EH (cell line): ENCODE results near the gene GAS6.
"Not testable (repeated sequence)": the region's sequence is repeated elsewhere in the genome, so short reads cannot be mapped to it uniquely, and the experiment has no call there.

ENCODE experiments used
- DNase-seq: peaks from one replicate; pipeline ENCODE4 v3.0.0-alpha.2; 2015; ENCODE audit warnings: low read depth

GAS6 gene

GRCh38 chr13:113837560-113838355 lies 26.1 kb downstream of the GAS6 start:
- DNase-seq, result peak; percentile 99

GRCh38 chr13:113836768-113837559 lies 26.9 kb downstream of the GAS6 start:
- peak; percentile 94 for DNase-seq

- DNase-seq, result peak; percentile 93
These were observed 28.2 kb downstream of the GAS6 start for GRCh38 chr13:113835461-113836270.

- DNase-seq, result no peak
These were observed 29.2 kb downstream of the GAS6 start for GRCh38 chr13:113834496-113835200.

GRCh38 chr13:113834006-113834405 lies 29.9 kb downstream of the GAS6 start:
- DNase-seq, result not testable (repeated sequence)

GRCh38 chr13:113833111-113833830 lies 30.6 kb downstream of the GAS6 start:
- no peak for DNase-seq

- no peak for DNase-seq
These were observed 31.2 kb downstream of the GAS6 start for GRCh38 chr13:113832631-113833030.

GRCh38 chr13:113832205-113832604 lies 31.7 kb downstream of the GAS6 start:
- no peak for DNase-seq

GRCh38 chr13:113831061-113831460 lies 32.8 kb downstream of the GAS6 start:
- no peak for DNase-seq

- DNase-seq, result not testable (repeated sequence)
These were observed 33.4 kb downstream of the GAS6 start for GRCh38 chr13:113830426-113830950.

- DNase-seq, result no peak
These were observed 35.5 kb downstream of the GAS6 start for GRCh38 chr13:113828282-113828825.

- no peak for DNase-seq
These were observed 36.9 kb downstream of the GAS6 start for GRCh38 chr13:113827021-113827420.

- not testable (repeated sequence) for DNase-seq
These were observed 37.4 kb downstream of the GAS6 start for GRCh38 chr13:113826446-113826845.

GRCh38 chr13:113825841-113826240 lies 38.0 kb downstream of the GAS6 start:
- no peak for DNase-seq

GRCh38 chr13:113823771-113824170 lies 40.1 kb downstream of the GAS6 start:
- DNase-seq, result no peak

- no peak for DNase-seq
These were observed 40.7 kb downstream of the GAS6 start for GRCh38 chr13:113822956-113823744.

- DNase-seq, result no peak
These were observed 41.6 kb downstream of the GAS6 start for GRCh38 chr13:113822266-113822665.

- DNase-seq, result no peak
These were observed 42.0 kb downstream of the GAS6 start for GRCh38 chr13:113821847-113822246.

GRCh38 chr13:113820813-113821651 lies 42.8 kb downstream of the GAS6 start:
- peak; percentile 99 for DNase-seq
